ENCODE data around the gene ASPG.

The ASPG gene

GRCh38 chr14:104135121-104135903 is 49.8 kb downstream of the ASPG start:
- DNase-seq (ENCODE audit: extremely low read depth, insufficient read length), result no peak
- Histone ChIP-seq H3K4me3 (replicated peaks; ENCODE audit: low read depth, low read length) (no peak overlapping the region), H3K36me3 (ENCODE audit: control insufficient read depth, insufficient read depth, low read length) (no peaks in the 10 kb centered on the region), H3K27me3 (replicated peaks; ENCODE audit: control insufficient read depth, insufficient read depth, low read length) (peaks cover 2% of the 10 kb centered on the region; the same call in 1 of the 2 replicates)
- TF ChIP-seq CTCF (IDR thresholded peaks at IDR 0.05; ENCODE audit: insufficient read depth, low read length, poor library complexity, severe bottlenecking), result no peak

GRCh38 chr14:104135904-104136471 is 50.5 kb downstream of the ASPG start:
- TF ChIP-seq CTCF (IDR thresholded peaks at IDR 0.05; ENCODE audit: insufficient read depth, low read length, poor library complexity, severe bottlenecking), result no peak
- no peaks in the 10 kb centered on the region for H3K36me3 ChIP-seq (ENCODE audit: control insufficient read depth, insufficient read depth, low read length)
- no peak overlapping the region for H3K4me3 ChIP-seq (replicated peaks; ENCODE audit: low read depth, low read length)
- peaks cover 2% of the 10 kb centered on the region; the same call in 1 of the 2 replicates for H3K27me3 ChIP-seq (replicated peaks; ENCODE audit: control insufficient read depth, insufficient read depth, low read length)
- no peak for DNase-seq (ENCODE audit: extremely low read depth, insufficient read length)

- H3K36me3 ChIP-seq (ENCODE audit: control insufficient read depth, insufficient read depth, low read length), result no peaks in the 10 kb centered on the region
- H3K4me3 ChIP-seq (replicated peaks; ENCODE audit: low read depth, low read length), result no peak overlapping the region
- DNase-seq (ENCODE audit: extremely low read depth, insufficient read length), result no peak
- no peak for TF ChIP-seq CTCF (IDR thresholded peaks at IDR 0.05; ENCODE audit: insufficient read depth, low read length, poor library complexity, severe bottlenecking)
- H3K27me3 ChIP-seq (replicated peaks; ENCODE audit: control insufficient read depth, insufficient read depth, low read length), result peaks cover 2% of the 10 kb centered on the region
Observed at GRCh38 chr14:104136472-104137296, 51.2 kb downstream of the ASPG start.

- peaks cover 2% of the 10 kb centered on the region for H3K27me3 ChIP-seq (replicated peaks; ENCODE audit: control insufficient read depth, insufficient read depth, low read length)
- DNase-seq (ENCODE audit: extremely low read depth, insufficient read length), result peak; percentile 66
- no peaks in the 10 kb centered on the region for H3K36me3 ChIP-seq (ENCODE audit: control insufficient read depth, insufficient read depth, low read length)
- peak overlapping the region; percentile 22; the same call in 1 of the 2 replicates for H3K4me3 ChIP-seq (replicated peaks; ENCODE audit: low read depth, low read length)
- TF ChIP-seq CTCF (IDR thresholded peaks at IDR 0.05; ENCODE audit: insufficient read depth, low read length, poor library complexity, severe bottlenecking), result peak; percentile 52
Observed at GRCh38 chr14:104137297-104138097, 52.0 kb downstream of the ASPG start.

- no peak for DNase-seq (ENCODE audit: extremely low read depth, insufficient read length)
- no peaks in the 10 kb centered on the region for H3K36me3 ChIP-seq (ENCODE audit: control insufficient read depth, insufficient read depth, low read length)
- peaks cover 2% of the 10 kb centered on the region for H3K27me3 ChIP-seq (replicated peaks; ENCODE audit: control insufficient read depth, insufficient read depth, low read length)
- TF ChIP-seq CTCF (IDR thresholded peaks at IDR 0.05; ENCODE audit: insufficient read depth, low read length, poor library complexity, severe bottlenecking), result no peak
- H3K4me3 ChIP-seq (replicated peaks; ENCODE audit: low read depth, low read length), result peak within 1 kb of the TSS; percentile 22
Observed at GRCh38 chr14:104138098-104138717, 52.7 kb downstream of the ASPG start, which contains the start of gene KIF26A. Gene KIF26A (plus strand): TSS chr14:104138587. CDS start chr14:104138723, 136 bp downstream.
